Central memory CD8-positive, alpha-beta T cell (primary cell): ENCODE data around the gene DBN1.

Experiments
- ATAC-seq: fragments of 150-1000 bp; cut with Tn5 transposase; replicated peaks from 2 replicates; pipeline ENCODE4 v1.10.0; 2022; ENCODE audit warnings: mild to moderate bottlenecking, moderate FRiP score, moderate number of reproducible peaks; ENCODE audit not compliant: poor library complexity, severe bottlenecking; ENCODE audit errors: extremely low read depth
- DNase-seq, 2 donors: peaks; one replicate each; pipeline ENCODE4 v3.0.0; 2021; ENCODE audit warnings: low spot score in 2 of 2
- H3K27ac Mint-ChIP-seq: one replicate; pipeline ENCODE4 v1.8.0; 2022; ENCODE audit warnings: low read depth, mild to moderate bottlenecking, moderate library complexity, mixed read lengths
- H3K27me3 Mint-ChIP-seq: one replicate; pipeline ENCODE4 v1.8.0; 2022; ENCODE audit warnings: mixed read lengths
- H3K36me3 Mint-ChIP-seq: one replicate; pipeline ENCODE4 v1.8.0; 2022; ENCODE audit warnings: mild to moderate bottlenecking, moderate library complexity, mixed read lengths; ENCODE audit not compliant: insufficient read depth
- H3K4me1 Mint-ChIP-seq: one replicate; pipeline ENCODE4 v1.8.0; 2022; ENCODE audit warnings: mixed read lengths
- H3K4me3 Mint-ChIP-seq: one replicate; pipeline ENCODE4 v1.8.0; 2022; ENCODE audit warnings: mild to moderate bottlenecking, moderate library complexity, mixed read lengths
- H3K9me3 Mint-ChIP-seq: one replicate; pipeline ENCODE4 v1.8.0; 2022; ENCODE audit warnings: mixed read lengths

Gene DBN1

GRCh38 chr5:177449140-177450061 lies 24.0 kb downstream of the DBN1 start:
- Mint-ChIP-seq H3K9me3 (no peaks in the 10 kb centered on the region), H3K27me3 (no peaks in the 10 kb centered on the region), H3K4me1 (peaks cover 48% of the 10 kb centered on the region), H3K36me3 (peaks cover 26% of the 10 kb centered on the region), H3K27ac (no peak overlapping the region), H3K4me3 (no peak overlapping the region)
- DNase-seq: no peak
- no peak for ATAC-seq

GRCh38 chr5:177448244-177448950 lies 25.0 kb downstream of the DBN1 start:
- H3K36me3 Mint-ChIP-seq: peaks cover 20% of the 10 kb centered on the region

GRCh38 chr5:177447611-177448243 lies 25.7 kb downstream of the DBN1 start:
- Mint-ChIP-seq H3K4me1 (peaks cover 45% of the 10 kb centered on the region), H3K27ac (peak overlapping the region; percentile 75), H3K9me3 (no peaks in the 10 kb centered on the region), H3K4me3 (peak overlapping the region; percentile 69), H3K27me3 (no peaks in the 10 kb centered on the region), H3K36me3 (peaks cover 19% of the 10 kb centered on the region)
- ATAC-seq (no peak), DNase-seq (no peak)

More at GRCh38 chr5:177448244-177448950, 25.0 kb downstream of the DBN1 start:
- H3K27me3 Mint-ChIP-seq: no peaks in the 10 kb centered on the region
- ATAC-seq (no peak), DNase-seq (no peak)
- H3K4me3 Mint-ChIP-seq: peak overlapping the region; percentile 69
- no peaks in the 10 kb centered on the region for H3K9me3 Mint-ChIP-seq
- peak overlapping the region; percentile 75 for H3K27ac Mint-ChIP-seq
- peaks cover 50% of the 10 kb centered on the region for H3K4me1 Mint-ChIP-seq

- H3K36me3 Mint-ChIP-seq: peaks cover 18% of the 10 kb centered on the region
- H3K9me3 Mint-ChIP-seq: no peaks in the 10 kb centered on the region
- no peaks in the 10 kb centered on the region for H3K27me3 Mint-ChIP-seq
- ATAC-seq (peak; percentile 46), DNase-seq (peak; percentile 62 to 72)
- no peak overlapping the region for H3K27ac Mint-ChIP-seq
- peaks cover 48% of the 10 kb centered on the region for H3K4me1 Mint-ChIP-seq
- H3K4me3 Mint-ChIP-seq: peak overlapping the region; percentile 69
Measured at GRCh38 chr5:177447066-177447610, 26.3 kb downstream of the DBN1 start.

- peak; percentile 66 to 71 for DNase-seq
Measured at GRCh38 chr5:177446200-177447065, 27.0 kb downstream of the DBN1 start, which contains the start of gene PRR7. TSS of gene PRR7 (plus strand) at chr5:177446814. CDS start at chr5:177455068, 8,254 bp downstream.

GRCh38 chr5:177445917-177446199 lies 27.6 kb downstream of the DBN1 start:
- Mint-ChIP-seq H3K4me3 (peak overlapping the region; percentile 76), H3K27me3 (no peaks in the 10 kb centered on the region), H3K4me1 (peaks cover 43% of the 10 kb centered on the region), H3K36me3 (peaks cover 19% of the 10 kb centered on the region), H3K27ac (peak overlapping the region; percentile 98), H3K9me3 (no peaks in the 10 kb centered on the region)
- ATAC-seq (no peak), DNase-seq (no peak)

More at GRCh38 chr5:177446200-177447065, 27.0 kb downstream of the DBN1 start, which contains the start of gene PRR7:
- ATAC-seq: peak; percentile 65
- Mint-ChIP-seq H3K4me3 (peak within 1 kb of the TSS; percentile 76), H3K4me1 (peaks cover 43% of the 10 kb centered on the region), H3K27ac (peak within 1 kb of the TSS; percentile 98), H3K9me3 (no peaks in the 10 kb centered on the region), H3K27me3 (no peaks in the 10 kb centered on the region), H3K36me3 (peaks cover 18% of the 10 kb centered on the region)

- Mint-ChIP-seq H3K4me3 (peak overlapping the region; percentile 76), H3K4me1 (peaks cover 46% of the 10 kb centered on the region), H3K27ac (peak overlapping the region; percentile 98), H3K36me3 (peaks cover 20% of the 10 kb centered on the region), H3K9me3 (no peaks in the 10 kb centered on the region), H3K27me3 (no peaks in the 10 kb centered on the region)
- ATAC-seq (peak; percentile 38), DNase-seq (no peak)
Measured at GRCh38 chr5:177445052-177445916, 28.1 kb downstream of the DBN1 start.

- H3K9me3 Mint-ChIP-seq: no peaks in the 10 kb centered on the region
- H3K4me1 Mint-ChIP-seq: peaks cover 55% of the 10 kb centered on the region
- DNase-seq: no peak
- peak overlapping the region; percentile 98 for H3K27ac Mint-ChIP-seq
- peaks cover 23% of the 10 kb centered on the region for H3K36me3 Mint-ChIP-seq
- no peaks in the 10 kb centered on the region for H3K27me3 Mint-ChIP-seq
- H3K4me3 Mint-ChIP-seq: peak overlapping the region; percentile 76
- ATAC-seq: peak; percentile 29
Measured at GRCh38 chr5:177444106-177445051, 29.1 kb downstream of the DBN1 start.

- H3K9me3 Mint-ChIP-seq: no peaks in the 10 kb centered on the region
- H3K27me3 Mint-ChIP-seq: no peaks in the 10 kb centered on the region
- H3K36me3 Mint-ChIP-seq: peaks cover 30% of the 10 kb centered on the region
- peaks cover 55% of the 10 kb centered on the region for H3K4me1 Mint-ChIP-seq
- ATAC-seq: no peak
- peak overlapping the region; percentile 98 for H3K27ac Mint-ChIP-seq
- DNase-seq: no peak
- no peak overlapping the region for H3K4me3 Mint-ChIP-seq
Measured at GRCh38 chr5:177443144-177443983, 30.1 kb downstream of the DBN1 start.
